ENCODE measurements around the gene KIAA1210.

GRCh38 chrX:119055687-119056086, 71.9 kb downstream of the KIAA1210 start:
- TF ChIP-seq, protein P1, sequence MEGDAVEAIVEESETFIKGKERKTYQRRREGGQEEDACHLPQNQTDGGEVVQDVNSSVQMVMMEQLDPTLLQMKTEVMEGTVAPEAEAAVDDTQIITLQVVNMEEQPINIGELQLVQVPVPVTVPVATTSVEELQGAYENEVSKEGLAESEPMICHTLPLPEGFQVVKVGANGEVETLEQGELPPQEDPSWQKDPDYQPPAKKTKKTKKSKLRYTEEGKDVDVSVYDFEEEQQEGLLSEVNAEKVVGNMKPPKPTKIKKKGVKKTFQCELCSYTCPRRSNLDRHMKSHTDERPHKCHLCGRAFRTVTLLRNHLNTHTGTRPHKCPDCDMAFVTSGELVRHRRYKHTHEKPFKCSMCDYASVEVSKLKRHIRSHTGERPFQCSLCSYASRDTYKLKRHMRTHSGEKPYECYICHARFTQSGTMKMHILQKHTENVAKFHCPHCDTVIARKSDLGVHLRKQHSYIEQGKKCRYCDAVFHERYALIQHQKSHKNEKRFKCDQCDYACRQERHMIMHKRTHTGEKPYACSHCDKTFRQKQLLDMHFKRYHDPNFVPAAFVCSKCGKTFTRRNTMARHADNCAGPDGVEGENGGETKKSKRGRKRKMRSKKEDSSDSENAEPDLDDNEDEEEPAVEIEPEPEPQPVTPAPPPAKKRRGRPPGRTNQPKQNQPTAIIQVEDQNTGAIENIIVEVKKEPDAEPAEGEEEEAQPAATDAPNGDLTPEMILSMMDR (conservative IDR thresholded peaks at IDR 0.05; ENCODE audit: low read depth, low read length) = no peak
- no peak for TF ChIP-seq EZH2 (IDR thresholded peaks at IDR 0.05; ENCODE audit: borderline replicate concordance, low read depth, low read length, poor library complexity, severe bottlenecking)

All from A673 (cell line).